Kidney epithelial cell (primary cell): ENCODE results near the gene ATP8A2. TPM values are rescaled to one million over a fixed set of nuclear protein-coding genes. Genes with fewer than 3 reads are reported as not detected.
A peak's percentile ranks its signal among the peaks of the same experiment; 100 is the strongest.

Experiments used
- DNase-seq: peaks from one replicate; pipeline ENCODE4 v3.0.0-alpha.2; 2010; ENCODE audit warnings: low read depth
- H3K27me3 ChIP-seq: 2 replicates; pipeline ENCODE4 v1.6.0; 2011; ENCODE audit warnings: low read length; ENCODE audit not compliant: control insufficient read depth, insufficient read depth
- H3K36me3 ChIP-seq: 2 replicates; pipeline ENCODE4 v1.5.1; 2011; ENCODE audit warnings: low read length; ENCODE audit not compliant: control insufficient read depth, insufficient read depth
- H3K4me3 ChIP-seq: 2 replicates; pipeline ENCODE4 v1.5.1; 2011; ENCODE audit warnings: low read depth, mild to moderate bottlenecking, control low read depth, low read length
- CTCF ChIP-seq: IDR thresholded peaks from 2 replicates; pipeline ENCODE4 v1.5.1; 2011; ENCODE audit warnings: mild to moderate bottlenecking, moderate library complexity, low read length, control low read depth, inconsistent platforms; ENCODE audit not compliant: insufficient read depth, poor library complexity, severe bottlenecking
- total RNA-seq: library from RNA; depleted of rRNA; stranded (reverse); fragments of >200 nt; gene quantifications from 2 replicates; pipeline ENCODE4 v1.2.3, GENCODE V29; 2015

ATP8A2 gene
- total RNA-seq, 1 donor from 2014 or later = 3.8 TPM

- no peaks in the 10 kb centered on the region for H3K36me3 ChIP-seq
- peak; percentile 90 for TF ChIP-seq CTCF
- no peak overlapping the region for H3K4me3 ChIP-seq
- no peaks in the 10 kb centered on the region for H3K27me3 ChIP-seq
- peak; percentile 70 for DNase-seq
These were observed 202.9 kb downstream of the ATP8A2 start for GRCh38 chr13:25574437-25575411.

GRCh38 chr13:25575562-25575961 is 203.8 kb downstream of the ATP8A2 start:
- Histone ChIP-seq H3K4me3 (no peak overlapping the region), H3K36me3 (no peaks in the 10 kb centered on the region), H3K27me3 (no peaks in the 10 kb centered on the region)
- no peak for DNase-seq
- TF ChIP-seq CTCF = no peak

GRCh38 chr13:25578526-25578925 is 206.8 kb downstream of the ATP8A2 start:
- Histone ChIP-seq H3K36me3 (no peaks in the 10 kb centered on the region), H3K27me3 (no peaks in the 10 kb centered on the region), H3K4me3 (no peak overlapping the region)
- TF ChIP-seq CTCF = no peak
- DNase-seq = no peak

- no peak overlapping the region for H3K4me3 ChIP-seq
- no peaks in the 10 kb centered on the region for H3K36me3 ChIP-seq
- TF ChIP-seq CTCF = no peak
- no peak for DNase-seq
- no peaks in the 10 kb centered on the region for H3K27me3 ChIP-seq
These were observed 207.4 kb downstream of the ATP8A2 start for GRCh38 chr13:25579221-25579620.

- TF ChIP-seq CTCF = no peak
- Histone ChIP-seq H3K36me3 (no peaks in the 10 kb centered on the region), H3K4me3 (no peak overlapping the region), H3K27me3 (no peaks in the 10 kb centered on the region)
- DNase-seq = no peak
These were observed 209.6 kb downstream of the ATP8A2 start for GRCh38 chr13:25581351-25581750.
